Astrocyte (in vitro differentiated cells and primary cell): Measurements from ENCODE around the gene CASTOR1. TPM values are rescaled to one million over a fixed set of nuclear protein-coding genes. Genes with fewer than 3 reads are reported as not detected.
A peak's percentile ranks its signal among the peaks of the same experiment; 100 is the strongest.

Source experiments
- DNase-seq: peaks from one replicate; pipeline ENCODE4 v3.0.0-alpha.2; 2010; ENCODE audit warnings: low read depth
- FAIRE-seq: peaks from 2 replicates; lab custom pipeline; 2011; peaks lifted over from hg19 to GRCh38; lab: Jason Lieb, UNC
- H2AFZ ChIP-seq: 2 replicates; pipeline ENCODE4 v1.6.0; 2012; ENCODE audit warnings: low read depth, low read length, inconsistent platforms
- H3K27ac ChIP-seq: 2 replicates; pipeline ENCODE4 v1.5.1; 2011; ENCODE audit warnings: low read depth, low read length, inconsistent platforms
- H3K27me3 ChIP-seq: 2 replicates; pipeline ENCODE4 v1.6.0; 2011; ENCODE audit warnings: low read length, inconsistent platforms; ENCODE audit not compliant: insufficient read depth
- H3K36me3 ChIP-seq: 2 replicates; pipeline ENCODE4 v1.5.1; 2011; ENCODE audit warnings: low read length, inconsistent platforms; ENCODE audit not compliant: insufficient read depth
- H3K4me1 ChIP-seq: 2 replicates; pipeline ENCODE4 v1.5.1; 2011; ENCODE audit warnings: low read length, inconsistent platforms; ENCODE audit not compliant: insufficient read depth
- H3K4me2 ChIP-seq: 2 replicates; pipeline ENCODE4 v1.6.0; 2012; ENCODE audit warnings: low read length, inconsistent platforms
- H3K4me3 ChIP-seq: 2 replicates; pipeline ENCODE4 v1.5.1; 2011; ENCODE audit warnings: low read depth, mild to moderate bottlenecking, low read length, inconsistent platforms; ENCODE audit not compliant: insufficient read depth
- H3K79me2 ChIP-seq: 2 replicates; pipeline ENCODE4 v1.6.0; 2012; ENCODE audit warnings: mild to moderate bottlenecking, low read length, inconsistent platforms; ENCODE audit not compliant: insufficient read depth
- H3K9ac ChIP-seq: 2 replicates; pipeline ENCODE4 v1.6.0; 2012; ENCODE audit warnings: mild to moderate bottlenecking, low read length, inconsistent platforms
- H3K9me3 ChIP-seq: 2 replicates; pipeline ENCODE4 v1.5.1; 2012; ENCODE audit warnings: low read depth, mild to moderate bottlenecking, low read length, inconsistent platforms; ENCODE audit not compliant: insufficient read depth
- H4K20me1 ChIP-seq: 2 replicates; pipeline ENCODE4 v1.6.0; 2012; ENCODE audit warnings: low read length, inconsistent platforms; ENCODE audit not compliant: insufficient read depth
- H3K27ac Mint-ChIP-seq: one replicate; pipeline ENCODE4 v1.8.0; 2021; ENCODE audit warnings: mild to moderate bottlenecking, mixed read lengths; ENCODE audit not compliant: unreplicated experiment
- H3K27me3 Mint-ChIP-seq: one replicate; pipeline ENCODE4 v1.8.0; 2021; ENCODE audit warnings: low read depth, mixed read lengths; ENCODE audit not compliant: unreplicated experiment
- H3K36me3 Mint-ChIP-seq: one replicate; pipeline ENCODE4 v1.8.0; 2021; ENCODE audit warnings: low read depth, mixed read lengths; ENCODE audit not compliant: unreplicated experiment
- H3K4me1 Mint-ChIP-seq: one replicate; pipeline ENCODE4 v1.8.0; 2021; ENCODE audit warnings: low read depth, mixed read lengths; ENCODE audit not compliant: unreplicated experiment
- H3K4me3 Mint-ChIP-seq: one replicate; pipeline ENCODE4 v1.8.0; 2021; ENCODE audit warnings: mild to moderate bottlenecking, moderate library complexity, mixed read lengths; ENCODE audit not compliant: unreplicated experiment
- H3K9me3 Mint-ChIP-seq: one replicate; pipeline ENCODE4 v1.8.0; 2021; ENCODE audit warnings: mild to moderate bottlenecking, mixed read lengths; ENCODE audit not compliant: unreplicated experiment
- EZH2 ChIP-seq: IDR thresholded peaks from 2 replicates; pipeline ENCODE4 v1.6.1; 2012; ENCODE audit warnings: mild to moderate bottlenecking, low read length, inconsistent platforms; ENCODE audit not compliant: insufficient read depth
- total RNA-seq: library from RNA; stranded (reverse); gene quantifications from 2 replicates; pipeline ENCODE4 v1.2.1, GENCODE V29; 2021
- TF ChIP-seq, protein P1 (sequence below): IDR thresholded peaks from 2 replicates; pipeline ENCODE4 v1.5.1; 2011; ENCODE audit warnings: low read depth, mild to moderate bottlenecking, inconsistent platforms, low read length, moderate library complexity; ENCODE audit not compliant: insufficient read depth

Gene CASTOR1
- total RNA-seq, 1 donor from 2014 or later = 15.2 TPM

DNA sequence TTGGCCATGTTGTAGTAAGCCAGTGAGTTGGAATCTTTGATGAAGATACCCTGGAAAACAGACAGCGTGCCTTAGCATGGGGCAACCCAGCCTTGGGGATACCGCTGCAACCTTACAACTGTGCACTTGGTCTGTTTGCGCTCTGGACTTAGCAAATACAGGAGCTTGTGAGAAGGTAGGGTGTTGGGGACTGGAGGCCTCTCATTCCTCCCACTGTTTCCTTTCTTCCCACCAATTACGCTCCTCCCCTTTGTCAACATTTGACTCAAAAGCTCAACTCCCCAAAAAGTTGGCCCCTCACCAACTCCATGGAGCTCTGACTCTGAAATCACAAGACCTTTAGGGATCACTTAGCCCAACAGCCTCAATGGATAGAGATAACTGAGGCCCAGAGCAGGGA is 45.3 kb upstream of the CASTOR1 start:
- Histone ChIP-seq H4K20me1 (peaks cover 32% of the 10 kb centered on the region), H3K4me2 (no peak overlapping the region), H3K9ac (no peak overlapping the region), H3K4me1 (no peaks in the 10 kb centered on the region), H3K27me3 (no peaks in the 10 kb centered on the region), H2AFZ (no peak overlapping the region), H3K79me2 (no peaks in the 10 kb centered on the region), H3K4me3 (no peak overlapping the region), H3K36me3 (peaks cover 69% of the 10 kb centered on the region), H3K9me3 (no peaks in the 10 kb centered on the region), H3K27ac (no peak overlapping the region)
- no peak for DNase-seq
- no peaks in the 10 kb centered on the region for H3K9me3 Mint-ChIP-seq
- H3K4me1 Mint-ChIP-seq = peaks cover 2% of the 10 kb centered on the region
- TF ChIP-seq, protein P1, sequence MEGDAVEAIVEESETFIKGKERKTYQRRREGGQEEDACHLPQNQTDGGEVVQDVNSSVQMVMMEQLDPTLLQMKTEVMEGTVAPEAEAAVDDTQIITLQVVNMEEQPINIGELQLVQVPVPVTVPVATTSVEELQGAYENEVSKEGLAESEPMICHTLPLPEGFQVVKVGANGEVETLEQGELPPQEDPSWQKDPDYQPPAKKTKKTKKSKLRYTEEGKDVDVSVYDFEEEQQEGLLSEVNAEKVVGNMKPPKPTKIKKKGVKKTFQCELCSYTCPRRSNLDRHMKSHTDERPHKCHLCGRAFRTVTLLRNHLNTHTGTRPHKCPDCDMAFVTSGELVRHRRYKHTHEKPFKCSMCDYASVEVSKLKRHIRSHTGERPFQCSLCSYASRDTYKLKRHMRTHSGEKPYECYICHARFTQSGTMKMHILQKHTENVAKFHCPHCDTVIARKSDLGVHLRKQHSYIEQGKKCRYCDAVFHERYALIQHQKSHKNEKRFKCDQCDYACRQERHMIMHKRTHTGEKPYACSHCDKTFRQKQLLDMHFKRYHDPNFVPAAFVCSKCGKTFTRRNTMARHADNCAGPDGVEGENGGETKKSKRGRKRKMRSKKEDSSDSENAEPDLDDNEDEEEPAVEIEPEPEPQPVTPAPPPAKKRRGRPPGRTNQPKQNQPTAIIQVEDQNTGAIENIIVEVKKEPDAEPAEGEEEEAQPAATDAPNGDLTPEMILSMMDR = no peak
- TF ChIP-seq EZH2 = no peak
- H3K27ac Mint-ChIP-seq = no peak overlapping the region
- H3K4me3 Mint-ChIP-seq = no peak overlapping the region
- H3K36me3 Mint-ChIP-seq = peaks cover 41% of the 10 kb centered on the region
- no peaks in the 10 kb centered on the region for H3K27me3 Mint-ChIP-seq
- FAIRE-seq = no peak

DNA sequence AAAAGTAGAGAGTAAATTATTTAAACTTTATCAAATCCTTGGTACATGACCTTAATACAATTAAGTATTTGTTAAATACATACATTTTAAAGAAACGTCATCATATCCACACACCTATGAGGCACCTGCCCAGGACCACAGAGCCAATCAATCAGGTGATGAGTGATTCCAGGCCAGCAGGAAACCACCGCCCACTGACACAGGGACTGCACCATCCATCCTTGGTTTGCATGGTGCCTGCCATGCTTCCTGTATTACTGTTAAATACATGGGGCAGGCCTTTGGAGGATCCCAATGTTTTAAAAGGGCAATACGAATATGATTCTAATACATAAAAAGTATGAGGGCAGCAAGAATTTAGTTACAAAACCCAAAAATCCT is 44.4 kb upstream of the CASTOR1 start:
- no peak overlapping the region for H3K27ac ChIP-seq
- Mint-ChIP-seq H3K27me3 (no peaks in the 10 kb centered on the region), H3K27ac (no peak overlapping the region), H3K9me3 (no peaks in the 10 kb centered on the region), H3K4me3 (no peak overlapping the region), H3K4me1 (peaks cover 3% of the 10 kb centered on the region), H3K36me3 (peaks cover 37% of the 10 kb centered on the region)
- H3K4me2 ChIP-seq = no peak overlapping the region
- H2AFZ ChIP-seq = no peak overlapping the region
- no peaks in the 10 kb centered on the region for H3K79me2 ChIP-seq
- H4K20me1 ChIP-seq = peaks cover 30% of the 10 kb centered on the region
- H3K4me3 ChIP-seq = no peak overlapping the region
- peaks cover 65% of the 10 kb centered on the region for H3K36me3 ChIP-seq
- no peaks in the 10 kb centered on the region for H3K9me3 ChIP-seq
- no peak overlapping the region for H3K9ac ChIP-seq
- no peak for TF ChIP-seq EZH2
- TF ChIP-seq, protein P1 = no peak
- no peaks in the 10 kb centered on the region for H3K27me3 ChIP-seq
- FAIRE-seq (no peak), DNase-seq (no peak)
- H3K4me1 ChIP-seq = no peaks in the 10 kb centered on the region

DNA sequence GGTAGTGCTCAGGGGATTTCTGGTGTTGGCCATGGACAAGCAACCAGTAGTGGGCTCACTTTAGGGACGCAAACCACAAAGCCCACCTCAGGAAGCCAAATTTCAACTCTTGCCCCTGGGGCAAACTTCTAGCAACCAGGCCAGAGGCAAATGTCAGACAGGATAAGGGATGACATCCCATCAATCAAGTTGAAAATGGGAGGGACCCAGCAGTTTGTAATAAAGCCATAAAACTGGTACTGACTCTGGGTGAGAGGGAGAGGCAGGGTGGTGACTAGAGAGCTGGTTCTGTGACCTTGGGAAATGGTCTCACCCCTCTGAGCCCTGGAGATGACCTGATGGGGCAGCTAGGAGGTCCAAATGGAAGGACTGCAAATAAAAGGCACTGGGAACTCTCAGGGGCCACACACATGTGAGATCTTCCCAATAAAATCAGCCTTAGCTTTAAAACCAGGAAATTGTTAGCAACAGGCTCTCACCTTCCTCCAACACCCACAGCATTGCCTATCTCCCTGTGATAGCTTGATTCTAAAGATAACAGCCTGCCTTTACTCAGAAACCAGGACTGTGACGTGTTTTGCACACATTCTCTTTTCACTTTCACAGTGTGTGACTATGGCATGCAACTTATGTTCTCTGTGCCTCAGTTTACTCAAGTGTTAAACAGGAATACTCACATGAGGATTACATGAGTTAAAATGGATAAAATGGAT is 43.8 kb upstream of the CASTOR1 start:
- H3K27ac ChIP-seq = no peak overlapping the region
- H3K4me3 ChIP-seq = no peak overlapping the region
- no peak overlapping the region for H2AFZ ChIP-seq
- peaks cover 27% of the 10 kb centered on the region for H4K20me1 ChIP-seq
- Mint-ChIP-seq H3K27ac (peak overlapping the region; percentile 41), H3K36me3 (peaks cover 34% of the 10 kb centered on the region), H3K4me3 (peak overlapping the region; percentile 41), H3K9me3 (no peaks in the 10 kb centered on the region), H3K4me1 (peaks cover 8% of the 10 kb centered on the region), H3K27me3 (no peaks in the 10 kb centered on the region)
- H3K79me2 ChIP-seq = no peaks in the 10 kb centered on the region
- no peaks in the 10 kb centered on the region for H3K27me3 ChIP-seq
- DNase-seq = no peak
- FAIRE-seq = no peak
- H3K4me2 ChIP-seq = no peak overlapping the region
- no peak overlapping the region for H3K9ac ChIP-seq
- no peaks in the 10 kb centered on the region for H3K9me3 ChIP-seq
- no peaks in the 10 kb centered on the region for H3K4me1 ChIP-seq
- H3K36me3 ChIP-seq = peaks cover 62% of the 10 kb centered on the region
- no peak for TF ChIP-seq EZH2
- TF ChIP-seq, protein P1 = no peak
